Ovary (tissue), 3 donors: ENCODE measurements around the gene IQSEC3.

Experiments
- POLR2A ChIP-seq: fragments of 450-650 bp; IDR thresholded peaks from one replicate; pipeline ENCODE4 v1.6.1; 2017; ENCODE audit warnings: antibody characterized with exemption, mild to moderate bottlenecking, moderate library complexity
- TF ChIP-seq, protein P1 (sequence below), 3 donors: fragments of 450-650 bp in 2 of 3; fragments of 200-600 bp in 1 of 3; IDR thresholded peaks; one replicate each; pipeline versions ENCODE4 v1.5.1 to v1.8.0; 2016 to 2022; ENCODE audit warnings: antibody characterized with exemption in 3 of 3, mild to moderate bottlenecking in 1 of 3
- donor health status: DM: no; HTN: no; CAD: no.

DNA sequence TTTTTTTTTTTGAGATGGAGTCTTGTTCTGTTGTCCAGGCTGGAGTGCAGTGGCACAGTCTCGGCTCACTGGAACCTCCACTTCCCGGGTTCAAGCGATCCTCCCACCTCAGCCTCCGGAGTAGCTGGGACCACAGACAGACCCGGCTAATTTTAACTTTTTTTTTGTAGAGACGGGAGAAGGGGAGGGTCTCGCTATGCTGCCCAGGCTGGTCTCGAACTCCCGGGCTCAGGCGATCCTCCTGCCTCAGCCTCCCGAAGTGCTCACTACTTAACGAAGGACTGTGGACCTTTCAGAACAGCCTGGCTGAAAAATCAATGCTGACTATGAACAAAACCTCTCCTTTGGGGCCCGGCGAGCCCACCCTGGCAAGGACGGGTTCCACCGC lies 136.5 kb downstream of the IQSEC3 start:
- TF ChIP-seq POLR2A, result no peak
- TF ChIP-seq, protein P1, sequence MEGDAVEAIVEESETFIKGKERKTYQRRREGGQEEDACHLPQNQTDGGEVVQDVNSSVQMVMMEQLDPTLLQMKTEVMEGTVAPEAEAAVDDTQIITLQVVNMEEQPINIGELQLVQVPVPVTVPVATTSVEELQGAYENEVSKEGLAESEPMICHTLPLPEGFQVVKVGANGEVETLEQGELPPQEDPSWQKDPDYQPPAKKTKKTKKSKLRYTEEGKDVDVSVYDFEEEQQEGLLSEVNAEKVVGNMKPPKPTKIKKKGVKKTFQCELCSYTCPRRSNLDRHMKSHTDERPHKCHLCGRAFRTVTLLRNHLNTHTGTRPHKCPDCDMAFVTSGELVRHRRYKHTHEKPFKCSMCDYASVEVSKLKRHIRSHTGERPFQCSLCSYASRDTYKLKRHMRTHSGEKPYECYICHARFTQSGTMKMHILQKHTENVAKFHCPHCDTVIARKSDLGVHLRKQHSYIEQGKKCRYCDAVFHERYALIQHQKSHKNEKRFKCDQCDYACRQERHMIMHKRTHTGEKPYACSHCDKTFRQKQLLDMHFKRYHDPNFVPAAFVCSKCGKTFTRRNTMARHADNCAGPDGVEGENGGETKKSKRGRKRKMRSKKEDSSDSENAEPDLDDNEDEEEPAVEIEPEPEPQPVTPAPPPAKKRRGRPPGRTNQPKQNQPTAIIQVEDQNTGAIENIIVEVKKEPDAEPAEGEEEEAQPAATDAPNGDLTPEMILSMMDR (IDR thresholded peaks at IDR 0.05), result no peak
